ACHN (cell line): ENCODE results near the gene CLIP2.
A peak's percentile ranks its signal among the peaks of the same experiment; 100 is the strongest.
"Not testable (repeated sequence)": the region's sequence is repeated elsewhere in the genome, so short reads cannot be mapped to it uniquely, and the experiment has no call there.

Experiments used
- DNase-seq: peaks from one replicate; pipeline ENCODE4 v3.0.0-alpha.2; 2015
- in situ Hi-C: cut with HindIII; loops from 2 replicates; pipeline ENCODE4 v1.10.0; 2017; ENCODE audit warnings: low sequenced_read_pairs, low pct_ligation_motif_present, low pct_unique_long_range_greater_than_20kb

The CLIP2 gene

GRCh38 chr7:74384086-74384485 lies 94.9 kb downstream of the CLIP2 start:
- in situ Hi-C loops: loop anchor here (25.0 kb wide), 2 partner anchors 97 to 197 kb away; partner anchors contain the start of gene CLIP2
- not testable (repeated sequence) for DNase-seq

- in situ Hi-C loops: loop anchor here (25.0 kb wide), 2 partner anchors 98 to 198 kb away; partner anchors contain the start of gene CLIP2
- DNase-seq: not testable (repeated sequence)
Observed at GRCh38 chr7:74384854-74385253, 95.6 kb downstream of the CLIP2 start.

GRCh38 chr7:74387606-74388005 lies 98.4 kb downstream of the CLIP2 start:
- in situ Hi-C loops: loop anchor here (25.0 kb wide), 2 partner anchors 100 to 200 kb away; partner anchors contain the start of gene CLIP2
- no peak for DNase-seq

GRCh38 chr7:74388880-74389415 lies 99.7 kb downstream of the CLIP2 start:
- no peak for DNase-seq
- in situ Hi-C loops: loop anchor here (25.0 kb wide), 2 partner anchors 102 to 202 kb away; partner anchors contain the start of gene CLIP2

GRCh38 chr7:74393722-74394121 lies 104.5 kb downstream of the CLIP2 start:
- in situ Hi-C loops: loop anchor here (25.0 kb wide), 2 partner anchors 106 to 206 kb away; partner anchors contain the start of gene CLIP2
- peak; percentile 70 for DNase-seq

- in situ Hi-C loops: loop anchor here (25.0 kb wide), 2 partner anchors 107 to 207 kb away; partner anchors contain the start of gene CLIP2
Observed at GRCh38 chr7:74394601-74395000, 105.4 kb downstream of the CLIP2 start.

GRCh38 chr7:74395745-74396311 lies 106.6 kb downstream of the CLIP2 start:
- in situ Hi-C loops: loop anchor here (25.0 kb wide), 2 partner anchors 109 to 209 kb away; partner anchors contain the start of gene CLIP2
- DNase-seq: no peak

More at GRCh38 chr7:74394601-74395000, 105.4 kb downstream of the CLIP2 start:
- peak; percentile 59 for DNase-seq

GRCh38 chr7:74396993-74397392 lies 107.8 kb downstream of the CLIP2 start:
- no peak for DNase-seq
- in situ Hi-C loops: loop anchor here (25.0 kb wide), 2 partner anchors 110 to 210 kb away; partner anchors contain the start of gene CLIP2

GRCh38 chr7:74398426-74398825 lies 109.2 kb downstream of the CLIP2 start:
- DNase-seq: no peak
- in situ Hi-C loops: loop anchor here (25.0 kb wide), 2 partner anchors 111 to 211 kb away; partner anchors contain the start of gene CLIP2

GRCh38 chr7:74399006-74399405 lies 109.8 kb downstream of the CLIP2 start:
- in situ Hi-C loops: loop anchor here (25.0 kb wide), 2 partner anchors 112 to 212 kb away; partner anchors contain the start of gene CLIP2
- DNase-seq: no peak

- DNase-seq: no peak
- in situ Hi-C loops: loop anchor here (25.0 kb wide), 1 partner anchor 162 kb away; no protein-coding TSS in a partner anchor
Observed at GRCh38 chr7:74400420-74401136, 111.4 kb downstream of the CLIP2 start.

GRCh38 chr7:74401137-74401859 lies 112.1 kb downstream of the CLIP2 start:
- in situ Hi-C loops: loop anchor here (25.0 kb wide), 1 partner anchor 161 kb away; no protein-coding TSS in a partner anchor

GRCh38 chr7:74402668-74403067 lies 113.5 kb downstream of the CLIP2 start:
- DNase-seq: not testable (repeated sequence)
- in situ Hi-C loops: loop anchor here (25.0 kb wide), 1 partner anchor 160 kb away; no protein-coding TSS in a partner anchor

More at GRCh38 chr7:74401137-74401859, 112.1 kb downstream of the CLIP2 start:
- DNase-seq: peak; percentile 77

- in situ Hi-C loops: loop anchor here (25.0 kb wide), 1 partner anchor 159 kb away; no protein-coding TSS in a partner anchor
- DNase-seq: no peak
Observed at GRCh38 chr7:74403521-74404387, 114.5 kb downstream of the CLIP2 start.

GRCh38 chr7:74404388-74404700 lies 115.1 kb downstream of the CLIP2 start:
- in situ Hi-C loops: loop anchor here (25.0 kb wide), 1 partner anchor 158 kb away; no protein-coding TSS in a partner anchor
- no peak for DNase-seq

- in situ Hi-C loops: loop anchor here (25.0 kb wide), 1 partner anchor 158 kb away; no protein-coding TSS in a partner anchor
- DNase-seq: no peak
Observed at GRCh38 chr7:74404741-74405140, 115.5 kb downstream of the CLIP2 start.
